ENCODE data around the gene TOMM6. TPM values are rescaled to one million over a fixed set of nuclear protein-coding genes. Genes with fewer than 3 reads are reported as not detected.

TOMM6 gene
- 100 to 1,000 TPM; 423 to 429 TPM for total RNA-seq

GRCh38 chr6:41787219-41787917, at the start of gene TOMM6:
Gene TOMM6 (plus strand): TSS chr6:41787694. CDS start chr6:41787698, 4 bp downstream.
- H3K4me1 Mint-ChIP-seq = peaks cover 25% of the 10 kb centered on the region
- H3K27me3 Mint-ChIP-seq = no peaks in the 10 kb centered on the region
- peaks cover 21% of the 10 kb centered on the region for H3K36me3 Mint-ChIP-seq
- H3K4me3 Mint-ChIP-seq = peak within 1 kb of the TSS; percentile 97
- H3K27ac Mint-ChIP-seq = peak within 1 kb of the TSS; percentile 99
- H3K9me3 Mint-ChIP-seq = no peaks in the 10 kb centered on the region
- DNase-seq = peak; percentile 96

GRCh38 chr6:41739041-41739440, 48.5 kb upstream of the TOMM6 start:
- DNase-seq = no peak
- Mint-ChIP-seq H3K4me3 (no peak overlapping the region), H3K27me3 (no peaks in the 10 kb centered on the region), H3K27ac (no peak overlapping the region), H3K4me1 (peaks cover 3% of the 10 kb centered on the region), H3K36me3 (no peaks in the 10 kb centered on the region), H3K9me3 (no peaks in the 10 kb centered on the region)

GRCh38 chr6:41740366-41741162, 46.9 kb upstream of the TOMM6 start:
- H3K9me3 Mint-ChIP-seq = no peaks in the 10 kb centered on the region
- H3K4me3 Mint-ChIP-seq = no peak overlapping the region
- no peak for DNase-seq
- no peak overlapping the region for H3K27ac Mint-ChIP-seq
- H3K36me3 Mint-ChIP-seq = no peaks in the 10 kb centered on the region
- peaks cover 3% of the 10 kb centered on the region for H3K4me1 Mint-ChIP-seq
- no peaks in the 10 kb centered on the region for H3K27me3 Mint-ChIP-seq

GRCh38 chr6:41741625-41742490, 45.6 kb upstream of the TOMM6 start:
- H3K27me3 Mint-ChIP-seq = no peaks in the 10 kb centered on the region
- no peak overlapping the region for H3K4me3 Mint-ChIP-seq
- no peaks in the 10 kb centered on the region for H3K4me1 Mint-ChIP-seq
- H3K27ac Mint-ChIP-seq = no peak overlapping the region
- H3K36me3 Mint-ChIP-seq = no peaks in the 10 kb centered on the region
- H3K9me3 Mint-ChIP-seq = no peaks in the 10 kb centered on the region
- DNase-seq = no peak

- Mint-ChIP-seq H3K27ac (no peak overlapping the region), H3K9me3 (no peaks in the 10 kb centered on the region), H3K36me3 (no peaks in the 10 kb centered on the region), H3K4me3 (no peak overlapping the region), H3K4me1 (no peaks in the 10 kb centered on the region), H3K27me3 (no peaks in the 10 kb centered on the region)
- no peak for DNase-seq
Observed at GRCh38 chr6:41743406-41744235, 43.9 kb upstream of the TOMM6 start.

GRCh38 chr6:41744236-41744787, 43.2 kb upstream of the TOMM6 start:
- no peak for DNase-seq
- no peaks in the 10 kb centered on the region for H3K9me3 Mint-ChIP-seq
- no peak overlapping the region for H3K4me3 Mint-ChIP-seq

GRCh38 chr6:41746107-41746506, 41.4 kb upstream of the TOMM6 start:
- Mint-ChIP-seq H3K4me3 (no peak overlapping the region), H3K36me3 (no peaks in the 10 kb centered on the region), H3K9me3 (no peaks in the 10 kb centered on the region), H3K4me1 (no peaks in the 10 kb centered on the region), H3K27ac (no peak overlapping the region), H3K27me3 (no peaks in the 10 kb centered on the region)
- DNase-seq = no peak

More at GRCh38 chr6:41744236-41744787, 43.2 kb upstream of the TOMM6 start:
- no peaks in the 10 kb centered on the region for H3K27me3 Mint-ChIP-seq
- H3K27ac Mint-ChIP-seq = no peak overlapping the region
- H3K36me3 Mint-ChIP-seq = no peaks in the 10 kb centered on the region
- H3K4me1 Mint-ChIP-seq = no peaks in the 10 kb centered on the region

GRCh38 chr6:41747256-41748101, 40.0 kb upstream of the TOMM6 start, which contains the start of gene PGC:
Gene PGC (minus strand): TSS chr6:41747397. CDS start chr6:41747334, 63 bp downstream.
- Mint-ChIP-seq H3K27ac (no peak within 1 kb of the TSS), H3K27me3 (no peaks in the 10 kb centered on the region), H3K4me3 (no peak within 1 kb of the TSS), H3K36me3 (no peaks in the 10 kb centered on the region), H3K4me1 (no peaks in the 10 kb centered on the region), H3K9me3 (no peaks in the 10 kb centered on the region)
- no peak for DNase-seq

GRCh38 chr6:41748102-41748477, 39.4 kb upstream of the TOMM6 start:
- no peak for DNase-seq
- no peak overlapping the region for H3K27ac Mint-ChIP-seq
- H3K4me1 Mint-ChIP-seq = no peaks in the 10 kb centered on the region
- no peak overlapping the region for H3K4me3 Mint-ChIP-seq
- H3K36me3 Mint-ChIP-seq = no peaks in the 10 kb centered on the region
- no peaks in the 10 kb centered on the region for H3K9me3 Mint-ChIP-seq
- H3K27me3 Mint-ChIP-seq = no peaks in the 10 kb centered on the region

- H3K4me3 Mint-ChIP-seq = no peak overlapping the region
- H3K4me1 Mint-ChIP-seq = no peaks in the 10 kb centered on the region
- DNase-seq = no peak
- H3K9me3 Mint-ChIP-seq = no peaks in the 10 kb centered on the region
- no peaks in the 10 kb centered on the region for H3K27me3 Mint-ChIP-seq
- no peaks in the 10 kb centered on the region for H3K36me3 Mint-ChIP-seq
- no peak overlapping the region for H3K27ac Mint-ChIP-seq
Observed at GRCh38 chr6:41748542-41748941, 39.0 kb upstream of the TOMM6 start.

- H3K9me3 Mint-ChIP-seq = no peaks in the 10 kb centered on the region
- H3K27ac Mint-ChIP-seq = no peak overlapping the region
- H3K36me3 Mint-ChIP-seq = no peaks in the 10 kb centered on the region
- H3K27me3 Mint-ChIP-seq = peaks cover 2% of the 10 kb centered on the region
- H3K4me1 Mint-ChIP-seq = no peaks in the 10 kb centered on the region
- no peak for DNase-seq
- no peak overlapping the region for H3K4me3 Mint-ChIP-seq
Observed at GRCh38 chr6:41750374-41750773, 37.1 kb upstream of the TOMM6 start.

- no peak for DNase-seq
- peaks cover 3% of the 10 kb centered on the region for H3K27me3 Mint-ChIP-seq
- H3K36me3 Mint-ChIP-seq = no peaks in the 10 kb centered on the region
- H3K4me3 Mint-ChIP-seq = no peak overlapping the region
- H3K4me1 Mint-ChIP-seq = no peaks in the 10 kb centered on the region
- H3K9me3 Mint-ChIP-seq = no peaks in the 10 kb centered on the region
- no peak overlapping the region for H3K27ac Mint-ChIP-seq
Observed at GRCh38 chr6:41755895-41756294, 31.6 kb upstream of the TOMM6 start.

- H3K4me1 Mint-ChIP-seq = no peaks in the 10 kb centered on the region
- H3K9me3 Mint-ChIP-seq = no peaks in the 10 kb centered on the region
- DNase-seq = no peak
- H3K27ac Mint-ChIP-seq = no peak overlapping the region
- no peaks in the 10 kb centered on the region for H3K36me3 Mint-ChIP-seq
- peaks cover 3% of the 10 kb centered on the region for H3K27me3 Mint-ChIP-seq
- H3K4me3 Mint-ChIP-seq = no peak overlapping the region
Observed at GRCh38 chr6:41756354-41756753, 31.1 kb upstream of the TOMM6 start.
